Ammon's horn (tissue), 1 donor: ENCODE data around the gene TRMU.
"Not testable (repeated sequence)": the region's sequence is repeated elsewhere in the genome, so short reads cannot be mapped to it uniquely, and the experiment has no call there.

ENCODE experiments used
- DNase-seq: peaks from one replicate; pipeline ENCODE4 v3.0.0-alpha.2; 2016; ENCODE audit warnings: low spot score

TRMU gene

DNA sequence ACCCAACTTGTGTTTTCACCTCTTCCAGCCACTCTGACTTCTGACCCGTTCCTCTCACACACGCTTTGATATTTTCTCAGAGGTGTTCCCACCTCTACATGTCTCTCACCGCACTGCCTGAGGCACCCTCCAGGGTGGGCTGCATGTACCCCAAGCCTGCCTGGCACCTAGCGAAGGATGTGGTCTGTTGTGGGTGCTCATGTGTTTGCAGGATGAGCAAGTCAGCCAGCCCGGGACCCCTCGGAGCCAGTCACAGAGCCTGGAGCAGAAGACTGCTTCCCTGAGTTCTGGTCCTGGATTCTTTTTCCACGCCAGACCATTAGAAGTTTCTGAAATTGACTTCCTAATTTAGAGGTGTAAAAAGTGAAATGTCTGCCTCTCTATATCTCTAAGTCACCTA, 35.0 kb upstream of the TRMU start:
- DNase-seq, result no peak

DNA sequence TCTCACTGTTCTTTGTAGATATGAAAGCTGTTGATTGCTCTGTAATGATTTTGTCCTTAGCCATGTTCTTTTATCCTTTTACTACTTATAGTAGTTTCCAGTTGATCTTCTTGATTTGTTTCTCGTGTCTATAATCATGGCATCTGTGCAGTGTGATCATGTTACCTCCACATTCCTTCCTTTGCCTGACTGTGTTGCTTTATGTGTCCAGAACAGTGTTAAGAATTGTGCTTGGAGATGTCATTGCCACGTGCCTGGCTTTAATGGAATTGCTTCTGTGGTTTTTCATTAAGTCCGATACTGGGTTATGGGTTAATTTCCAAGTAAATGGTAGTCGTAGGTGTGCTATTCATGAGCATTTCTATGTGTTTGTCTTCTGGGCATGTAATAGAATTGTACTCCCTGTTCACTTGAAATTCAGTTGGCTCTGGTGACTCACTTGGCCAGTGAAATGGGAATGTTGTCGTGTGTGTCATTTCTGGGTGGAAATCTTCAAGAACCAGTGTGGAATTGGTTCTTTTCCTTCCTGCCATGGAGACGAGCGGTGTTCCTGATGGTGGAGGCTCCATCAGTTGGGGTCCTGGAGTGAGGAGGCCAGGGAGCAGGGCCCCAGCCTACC, 32.1 kb upstream of the TRMU start:
- DNase-seq, result no peak

- no peak for DNase-seq
These were observed 27.1 kb upstream of the TRMU start for GRCh38 chr22:46308283-46308988.

GRCh38 chr22:46309526-46310085, 25.9 kb upstream of the TRMU start:
- DNase-seq, result no peak

- DNase-seq, result no peak
These were observed 23.5 kb upstream of the TRMU start for GRCh38 chr22:46312056-46312455.

DNA sequence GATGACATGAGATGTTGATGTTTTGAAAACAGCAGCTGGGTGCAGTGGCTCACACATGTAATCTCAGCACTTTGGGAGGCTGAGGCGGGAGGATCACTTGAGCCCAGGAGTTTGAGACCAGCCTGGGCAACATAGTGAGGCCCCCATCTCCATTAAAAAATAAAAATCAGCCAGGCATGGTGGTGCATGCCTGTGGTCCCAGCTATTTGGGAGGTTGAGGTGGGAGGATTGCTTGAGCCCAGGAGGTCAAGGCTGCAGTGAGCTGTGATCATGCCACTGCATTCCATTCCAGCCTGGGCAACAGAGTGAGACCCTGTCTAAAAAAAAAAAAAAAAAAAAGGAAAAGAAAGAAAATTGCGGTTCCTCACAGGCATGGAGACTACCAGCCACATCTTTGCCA, 22.7 kb upstream of the TRMU start:
- DNase-seq, result not testable (repeated sequence)

DNA sequence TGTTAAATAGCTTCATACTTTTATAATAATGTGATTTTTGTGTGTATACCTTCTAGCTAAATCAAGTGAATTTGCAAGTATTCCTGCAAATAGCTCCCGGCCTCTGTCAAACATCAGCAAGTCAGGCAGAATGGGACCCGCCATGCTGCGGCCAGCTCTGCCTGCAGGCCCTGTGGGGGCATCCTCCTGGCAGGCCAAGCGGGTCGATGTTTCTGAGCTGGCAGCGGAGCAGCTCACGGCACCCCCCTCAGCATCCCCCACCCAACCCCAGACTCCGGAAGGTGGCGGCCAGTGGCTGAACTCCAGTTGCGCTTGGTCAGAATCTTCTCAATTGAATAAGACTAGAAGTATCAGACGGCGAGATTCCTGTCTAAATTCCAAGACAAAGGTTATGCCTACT, 19.5 kb upstream of the TRMU start:
- DNase-seq, result no peak

DNA sequence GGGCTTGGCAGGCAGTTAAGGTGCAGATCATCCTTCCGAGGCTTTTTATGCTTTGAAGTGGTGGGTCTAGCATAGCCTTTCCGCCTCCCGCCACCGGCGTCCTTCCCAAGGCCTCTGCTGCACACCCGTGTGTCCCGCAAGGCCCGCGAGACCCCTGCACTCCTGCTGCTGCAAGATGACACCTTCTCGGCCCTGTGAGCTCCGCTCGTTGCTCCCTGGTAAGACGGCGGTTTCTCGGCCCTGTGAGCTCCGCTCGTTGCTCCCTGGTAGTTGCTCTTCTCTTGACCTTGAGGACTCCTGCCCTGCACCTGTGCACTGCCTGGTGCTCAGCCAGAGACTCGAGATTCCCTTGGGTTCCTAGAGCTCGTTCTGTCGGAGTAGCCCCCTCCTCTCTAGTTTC, 17.9 kb upstream of the TRMU start:
- DNase-seq, result no peak

GRCh38 chr22:46318576-46318975, 16.9 kb upstream of the TRMU start:
- DNase-seq, result no peak

GRCh38 chr22:46319319-46319718, 16.2 kb upstream of the TRMU start:
- DNase-seq, result no peak

DNA sequence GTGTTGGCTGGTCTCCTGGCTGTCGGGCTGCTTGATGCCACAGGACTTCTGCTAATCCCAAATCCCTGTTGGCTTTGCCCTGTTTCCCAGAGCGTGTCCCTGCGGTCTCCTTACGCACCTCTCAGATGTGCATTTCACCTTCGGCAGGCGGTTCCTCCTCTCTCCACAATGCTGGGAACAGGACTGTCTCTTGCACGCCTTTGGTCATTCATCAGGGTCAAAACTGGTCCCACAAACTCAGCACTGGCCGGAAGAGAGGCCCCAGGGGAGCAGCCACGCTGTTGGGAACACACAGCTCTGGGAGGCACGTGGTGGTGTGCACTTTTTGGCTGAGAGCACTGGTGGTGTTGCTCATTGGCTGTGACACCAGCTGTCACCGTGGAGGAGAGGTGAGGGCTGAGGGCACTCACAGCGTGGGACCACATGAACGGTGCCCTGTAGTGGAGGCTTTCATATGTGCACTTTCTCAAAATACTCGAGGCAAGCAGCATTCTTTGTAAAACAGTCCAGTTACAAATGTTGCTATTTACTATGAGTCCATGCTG, 15.3 kb upstream of the TRMU start:
- no peak for DNase-seq

DNA sequence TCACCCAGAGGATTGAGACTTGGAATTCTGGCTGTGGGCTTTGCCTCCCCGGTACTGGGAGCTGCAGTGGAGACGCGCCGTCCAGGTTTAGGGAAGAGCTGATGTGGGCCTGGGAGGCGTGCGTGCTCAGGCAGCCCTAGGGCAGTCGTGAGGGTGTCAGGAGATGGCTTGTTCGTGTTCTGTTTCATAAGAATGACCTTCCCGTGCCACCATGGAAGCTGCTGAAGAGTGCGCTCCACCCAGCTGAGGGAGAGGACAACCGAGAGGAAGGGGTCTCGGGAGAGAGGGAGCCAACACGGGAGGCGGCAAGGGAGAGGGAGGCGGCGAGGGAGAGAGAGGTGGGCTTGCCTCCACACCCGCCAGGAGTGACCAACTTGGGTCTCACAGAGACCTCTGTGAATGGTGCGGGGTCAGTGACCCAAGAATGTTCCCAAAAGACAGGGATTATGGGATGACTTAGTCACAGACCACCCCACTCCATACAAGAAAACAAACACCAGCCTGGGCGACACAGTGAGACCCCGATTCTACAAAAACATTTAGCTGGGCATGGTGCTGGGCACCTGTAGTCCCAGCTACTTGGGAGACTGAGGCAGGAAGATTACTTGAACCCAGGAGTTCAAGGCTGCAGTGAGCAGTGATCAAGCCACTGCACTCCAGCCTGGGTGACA, 14.7 kb upstream of the TRMU start:
- DNase-seq, result no peak

DNA sequence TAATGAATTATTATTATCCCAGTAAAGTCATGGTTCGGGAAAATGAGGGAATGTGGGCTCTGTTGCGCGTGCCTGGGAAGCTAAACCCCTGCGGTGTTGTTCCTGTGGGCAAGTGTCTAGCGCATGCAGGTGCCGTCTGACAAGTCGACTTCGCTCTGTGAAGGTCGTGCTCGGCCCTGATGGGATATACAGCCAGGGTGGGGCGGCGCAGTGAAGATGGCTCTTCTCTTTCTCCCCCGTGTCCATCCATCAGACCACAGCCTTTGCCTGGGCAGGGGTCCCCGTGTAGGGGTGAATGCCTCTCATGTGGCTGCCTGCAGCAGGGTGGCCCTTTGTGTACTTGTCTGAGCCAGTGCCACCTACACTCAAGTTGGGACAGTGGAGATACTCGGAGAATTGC, 12.8 kb upstream of the TRMU start:
- DNase-seq, result no peak

DNA sequence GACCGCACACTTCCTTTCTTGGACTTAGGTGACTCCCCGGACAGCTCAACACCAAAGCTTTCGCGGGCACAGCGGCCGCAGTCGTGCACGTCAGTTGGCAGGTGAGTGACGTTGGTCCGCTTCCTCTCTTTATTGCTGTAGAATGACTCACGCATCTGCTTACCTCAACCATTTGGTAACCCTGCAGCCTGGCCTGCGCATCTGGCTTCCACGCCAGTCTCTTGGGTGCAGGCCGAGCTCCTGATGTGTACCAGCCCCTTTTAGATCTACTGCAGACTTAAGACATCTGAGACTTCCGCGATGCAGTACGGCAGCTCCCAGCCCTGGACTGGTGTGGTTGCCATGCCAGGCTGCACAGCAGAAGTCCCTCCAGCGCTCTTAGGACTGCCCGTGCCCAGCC, 12.4 kb upstream of the TRMU start:
- no peak for DNase-seq

DNA sequence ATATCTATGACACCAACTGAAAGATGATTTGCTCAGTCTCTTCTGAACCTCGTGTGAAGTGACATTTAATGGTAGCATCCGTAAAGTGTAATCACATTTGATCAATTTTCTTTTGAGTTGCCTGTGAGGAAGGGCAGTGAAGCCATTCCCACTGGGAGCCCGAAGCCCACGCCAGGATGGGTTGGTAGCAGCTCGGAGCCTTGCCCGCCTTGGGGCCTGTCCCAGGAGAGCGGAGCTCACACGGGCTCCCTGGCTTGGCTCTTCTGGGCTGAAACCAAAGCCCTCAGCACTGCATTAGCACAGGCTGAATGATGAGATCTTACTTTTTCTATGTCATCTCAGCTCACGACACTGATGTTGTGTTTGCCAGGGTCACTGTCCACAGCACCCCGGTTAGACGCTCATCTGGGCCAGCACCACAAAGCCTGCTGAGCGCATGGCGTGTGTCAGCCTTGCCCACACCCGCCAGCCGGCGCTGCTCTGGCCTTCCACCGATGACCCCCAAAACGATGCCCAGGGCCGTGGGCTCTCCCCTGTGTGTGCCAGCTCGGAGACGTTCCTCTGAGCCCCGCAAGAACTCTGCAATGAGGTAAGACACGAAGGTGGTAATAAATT, 9.3 kb upstream of the TRMU start:
- DNase-seq, result no peak

GRCh38 chr22:46327691-46328465, 7.6 kb upstream of the TRMU start:
- DNase-seq, result no peak

DNA sequence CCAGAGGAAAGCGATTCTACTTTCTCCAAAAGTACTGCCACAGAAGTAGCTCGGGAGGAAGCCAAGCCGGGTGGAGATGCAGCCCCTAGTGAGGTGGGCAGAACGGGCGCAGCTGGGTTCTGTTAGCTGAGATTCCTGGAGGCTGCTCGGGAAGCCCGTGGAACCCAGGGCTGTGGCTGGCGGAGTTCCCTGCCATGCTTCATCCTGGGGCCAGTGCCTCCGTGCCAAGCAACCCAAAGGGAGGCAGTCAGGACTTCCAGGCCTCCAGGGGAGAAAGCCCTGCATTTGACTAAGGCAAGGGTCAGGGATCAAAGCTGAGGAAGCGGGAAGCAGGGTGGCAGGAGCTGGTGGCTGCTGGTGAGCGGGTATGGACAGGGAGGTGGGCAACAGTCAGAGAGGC, 6.7 kb upstream of the TRMU start:
- no peak for DNase-seq

DNA sequence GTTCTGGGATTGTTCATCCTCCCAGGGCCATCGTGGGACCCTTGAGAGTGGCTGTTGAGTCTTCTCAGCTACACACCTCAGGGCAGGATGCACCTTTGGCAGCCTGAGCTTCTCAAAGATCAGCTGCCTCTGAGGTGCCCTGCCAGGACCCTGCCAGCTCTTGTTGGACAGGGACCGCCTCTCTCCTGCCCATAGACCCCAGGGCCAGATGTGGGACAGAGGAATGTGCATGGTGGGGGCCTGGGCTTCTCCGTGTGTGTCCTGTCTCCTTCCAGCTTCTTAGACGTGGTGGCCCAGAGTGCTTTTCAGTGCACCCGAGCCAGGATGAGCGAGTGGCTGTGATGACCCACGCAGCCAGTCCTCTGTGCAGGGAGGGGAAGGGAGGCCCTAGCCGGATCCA, 5.9 kb upstream of the TRMU start:
- DNase-seq, result no peak

DNA sequence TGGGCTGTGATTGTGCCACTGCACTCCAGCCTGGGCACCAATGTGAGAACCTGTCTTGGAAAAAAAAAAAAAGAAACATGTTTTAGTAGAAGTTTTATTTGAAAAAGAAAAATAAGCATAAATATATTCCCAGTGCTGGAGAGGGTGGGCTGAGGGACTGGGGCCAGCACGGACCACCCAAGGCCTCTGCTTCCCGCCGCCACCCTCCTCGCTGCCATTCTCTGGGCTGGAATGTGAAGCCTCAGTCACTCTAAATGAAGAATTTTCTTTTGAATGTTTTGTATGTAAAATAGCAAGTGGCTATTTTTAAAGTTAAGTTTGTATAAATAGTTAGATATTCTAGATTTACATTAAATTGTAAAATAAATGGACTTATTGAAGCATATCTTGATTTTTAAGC, 5.1 kb upstream of the TRMU start:
- no peak for DNase-seq

DNA sequence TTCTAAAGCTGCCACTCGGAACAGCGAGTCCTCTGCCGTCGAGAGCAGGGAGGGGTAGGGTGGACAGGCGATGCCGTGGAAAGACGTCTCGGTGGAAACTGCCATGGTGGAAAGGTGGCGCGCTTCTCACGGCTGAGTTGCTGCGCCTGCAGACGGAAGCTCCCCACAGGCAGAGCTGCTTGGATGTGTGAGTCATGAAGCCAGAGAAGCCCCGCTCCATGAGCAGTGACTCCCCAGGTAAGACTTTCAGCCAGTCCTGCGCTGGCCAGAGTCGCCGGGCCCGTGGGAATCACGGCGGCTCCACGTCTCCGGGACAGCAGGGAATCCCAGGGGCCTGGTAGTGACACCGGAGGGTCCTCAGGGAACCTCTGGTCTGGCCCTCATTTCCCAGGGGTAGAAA, 4.0 kb upstream of the TRMU start:
- DNase-seq, result no peak
